Uterus (tissue), 4 donors: ENCODE results near the gene ZNF423. TPM values are rescaled to one million over a fixed set of nuclear protein-coding genes. Genes with fewer than 3 reads are reported as not detected.

Experiments
- DNase-seq, 2 donors: peaks; one replicate each; pipeline ENCODE4 v3.0.0-alpha.2; 2019 to 2020
- H3K27ac ChIP-seq, 2 donors: fragments of 200-600 bp; sonication (generic); 1 replicate in 1 of 2; 2 replicates in 1 of 2; pipeline ENCODE4 v1.5.1; 2016 to 2018
- H3K27me3 ChIP-seq, 2 donors: fragments of 200-600 bp; sonication (generic); one replicate each; pipeline ENCODE4 v1.5.1; 2018 to 2019; ENCODE audit warnings: control low read depth in 1 of 2
- H3K36me3 ChIP-seq, 2 donors: fragments of 200-600 bp; sonication (generic); one replicate each; pipeline ENCODE4 v1.5.1; 2019; ENCODE audit warnings: control low read depth in 1 of 2
- H3K4me1 ChIP-seq, 2 donors: fragments of 200-600 bp; sonication (generic); one replicate each; pipeline ENCODE4 v1.5.1; 2018 to 2019; ENCODE audit warnings: control low read depth in 1 of 2
- H3K4me3 ChIP-seq, 2 donors: fragments of 200-600 bp; sonication (generic); 1 replicate in 1 of 2; 2 replicates in 1 of 2; pipeline ENCODE4 v1.5.1; 2018 to 2019; ENCODE audit warnings: mild to moderate bottlenecking in 1 of 2
- H3K9me3 ChIP-seq, 2 donors: fragments of 200-600 bp; sonication (generic); one replicate each; pipeline ENCODE4 v1.5.1; 2019; ENCODE audit warnings: control low read depth in 1 of 2
- CTCF ChIP-seq, 4 experiments: fragments of 200-600 bp in 2 of 4; fragments of 450-650 bp in 2 of 4; sonication (generic) in 2 of 4; IDR thresholded peaks; one replicate each; pipeline ENCODE4 v1.5.1; 2016 to 2019; ENCODE audit warnings: antibody characterized with exemption in 4 of 4, mild to moderate bottlenecking in 2 of 4, moderate library complexity in 1 of 4
- POLR2A ChIP-seq, 2 donors: fragments of 450-650 bp; IDR thresholded peaks; one replicate each; pipeline ENCODE4 v1.6.1; 2016; ENCODE audit warnings: antibody characterized with exemption in 2 of 2, mild to moderate bottlenecking in 1 of 2, moderate library complexity in 1 of 2
- intact Hi-C: fragments of 100-400 bp; cut with DNase I; formaldehyde crosslinking; loops from one replicate; pipeline ENCODE4 v1.15.1; 2023; ENCODE audit warnings: low total_unique reads
- total RNA-seq, 4 donors: library from RNA; depleted of rRNA in 3 of 4; stranded (reverse); fragments of >200 nt in 3 of 4; gene quantifications; one replicate each; pipeline versions ENCODE4 v1.1.0 to v1.2.4, GENCODE V29; 2014 to 2023
- donor health status: DM: yes; HTN: yes; CAD: no.

The ZNF423 gene
- total RNA-seq, 4 donors from 2014 or later: 7.1 to 33.5 (median 14.7) TPM

GRCh38 chr16:49653173-49653570 is 202.7 kb downstream of the ZNF423 start:
- intact Hi-C loops: no loop called here
- H3K27me3 ChIP-seq: no peaks in the 10 kb centered on the region
- TF ChIP-seq CTCF (IDR thresholded peaks at IDR 0.05) (no peak), POLR2A (IDR thresholded peaks at IDR 0.05) (no peak)
- DNase-seq: no peak
- peak overlapping the region in 1 of 2 donors; percentile 26 for H3K4me3 ChIP-seq
- H3K36me3 ChIP-seq: no peaks in the 10 kb centered on the region
- H3K9me3 ChIP-seq: no peaks in the 10 kb centered on the region
- H3K27ac ChIP-seq: peak overlapping the region; percentile 92 to 94
- peaks cover 5 to 8% of the 10 kb centered on the region in 2 donors for H3K4me1 ChIP-seq

GRCh38 chr16:49652456-49653172 is 203.3 kb downstream of the ZNF423 start:
- TF ChIP-seq CTCF (IDR thresholded peaks at IDR 0.05) (no peak), POLR2A (IDR thresholded peaks at IDR 0.05) (peak in 1 of 2 donors; percentile 38)
- Histone ChIP-seq H3K27me3 (no peaks in the 10 kb centered on the region), H3K4me1 (peaks cover 5 to 8% of the 10 kb centered on the region in 2 donors), H3K27ac (peak overlapping the region; percentile 92 to 94), H3K9me3 (peaks cover 2 to 4% of the 10 kb centered on the region in 2 donors), H3K4me3 (peak overlapping the region; percentile 14 to 26), H3K36me3 (no peaks in the 10 kb centered on the region)
- intact Hi-C loops: no loop called here
- DNase-seq: peak; percentile 84 to 86

GRCh38 chr16:49651996-49652395 is 203.9 kb downstream of the ZNF423 start:
- intact Hi-C loops: no loop called here
- TF ChIP-seq POLR2A (IDR thresholded peaks at IDR 0.05): no peak
- no peak for TF ChIP-seq CTCF (IDR thresholded peaks at IDR 0.05)
- Histone ChIP-seq H3K9me3 (peaks cover 4 to 6% of the 10 kb centered on the region in 2 donors), H3K27ac (peak overlapping the region; percentile 92 to 94), H3K36me3 (no peaks in the 10 kb centered on the region), H3K27me3 (no peaks in the 10 kb centered on the region), H3K4me1 (peaks cover 5 to 8% of the 10 kb centered on the region in 2 donors), H3K4me3 (peak overlapping the region; percentile 14 to 26)
- peak; percentile 67 to 80 for DNase-seq

GRCh38 chr16:49651226-49651625 is 204.7 kb downstream of the ZNF423 start:
- Histone ChIP-seq H3K27ac (peak overlapping the region; percentile 92 to 94), H3K4me1 (peaks cover 5 to 8% of the 10 kb centered on the region in 2 donors), H3K36me3 (no peaks in the 10 kb centered on the region), H3K27me3 (no peaks in the 10 kb centered on the region), H3K4me3 (no peak overlapping the region), H3K9me3 (peaks cover 4 to 6% of the 10 kb centered on the region in 2 donors)
- intact Hi-C loops: no loop called here
- DNase-seq: no peak
- TF ChIP-seq CTCF (IDR thresholded peaks at IDR 0.05) (no peak), POLR2A (IDR thresholded peaks at IDR 0.05) (no peak)

GRCh38 chr16:49650603-49651002 is 205.3 kb downstream of the ZNF423 start:
- H3K27me3 ChIP-seq: no peaks in the 10 kb centered on the region
- intact Hi-C loops: no loop called here
- no peaks in the 10 kb centered on the region for H3K36me3 ChIP-seq
- no peak for DNase-seq
- peak overlapping the region in 1 of 2 donors; percentile 94 for H3K27ac ChIP-seq
- H3K9me3 ChIP-seq: peaks cover 4 to 6% of the 10 kb centered on the region in 2 donors
- no peak overlapping the region for H3K4me3 ChIP-seq
- H3K4me1 ChIP-seq: peaks cover 5 to 8% of the 10 kb centered on the region in 2 donors
- no peak for TF ChIP-seq CTCF (IDR thresholded peaks at IDR 0.05)
- TF ChIP-seq POLR2A (IDR thresholded peaks at IDR 0.05): no peak
